Ovary (tissue), 9 donors: ENCODE data around the gene PXT1. TPM values are rescaled to one million over a fixed set of nuclear protein-coding genes. Genes with fewer than 3 reads are reported as not detected.

Experiments
- DNase-seq, 5 donors: peaks; one replicate each; pipeline ENCODE4 v3.0.0-alpha.2; 2019 to 2020
- H3K27ac ChIP-seq, 2 donors: fragments of 200-600 bp; one replicate each; pipeline versions ENCODE4 v1.5.1 to v1.8.0; 2019 to 2022
- H3K27me3 ChIP-seq: fragments of 200-600 bp; one replicate; pipeline ENCODE4 v1.8.0; 2022
- H3K36me3 ChIP-seq: fragments of 200-600 bp; sonication (generic); one replicate; pipeline ENCODE4 v1.5.1; 2019
- H3K4me1 ChIP-seq: one replicate; pipeline ENCODE4 v1.8.1; 2013; ENCODE audit warnings: mild to moderate bottlenecking, moderate library complexity; ENCODE audit not compliant: insufficient read depth
- H3K4me3 ChIP-seq: fragments of 200-600 bp; sonication (generic); one replicate; pipeline ENCODE4 v1.5.1; 2017
- H3K9me3 ChIP-seq, 2 donors: fragments of 200-600 bp in 1 of 2; sonication (generic) in 1 of 2; one replicate each; pipeline versions ENCODE4 v1.5.1 to v1.8.1; 2013 to 2019; ENCODE audit warnings: mild to moderate bottlenecking in 1 of 2, moderate library complexity in 1 of 2
- CTCF ChIP-seq, 3 donors: fragments of 450-650 bp in 2 of 3; fragments of 200-600 bp in 1 of 3; IDR thresholded peaks; one replicate each; pipeline versions ENCODE4 v1.5.1 to v1.8.0; 2016 to 2022; ENCODE audit warnings: antibody characterized with exemption in 3 of 3, mild to moderate bottlenecking in 1 of 3
- EP300 ChIP-seq: sonication (generic); formaldehyde crosslinking; IDR thresholded peaks from one replicate; pipeline ENCODE4 v1.6.1; 2017; ENCODE audit warnings: antibody characterized with exemption
- POLR2A ChIP-seq: fragments of 450-650 bp; IDR thresholded peaks from one replicate; pipeline ENCODE4 v1.6.1; 2017; ENCODE audit warnings: antibody characterized with exemption, mild to moderate bottlenecking, moderate library complexity
- WGBS, 3 donors: extraction: QIAGEN DNeasy Blood & Tissue Kit in 1 of 3; methylation state at CpG; one replicate each; pipeline versions ENCODE4 v1.1.5 to v1.1.7; 2013 to 2017; 5-methylcytosine and 5-hydroxymethylcytosine counted together
- intact Hi-C, 4 donors: fragments of 100-400 bp; cut with DNase I; formaldehyde crosslinking; loops; one replicate each; pipeline versions ENCODE4 v1.11.0 to v1.15.1; 2022 to 2023
- polyA plus RNA-seq, 2 donors: library from polyadenylated mRNA; stranded (reverse); fragments of 200-250 nt in 1 of 2; fragments of 350-450 nt in 1 of 2; fragmentation: Illumina TruSeq in 1 of 2; extraction: RNeasy Lipid Tissue Mini Kit (QIAGEN cat#74804) in 1 of 2; gene quantifications; one replicate each; pipeline ENCODE4 v1.2.3, GENCODE V29; 2013 to 2014
- total RNA-seq, 7 donors: library from RNA; depleted of rRNA in 2 of 7; stranded (reverse); fragments of >200 nt in 2 of 7; fragmentation: NEBNext Ultra II Directional in 3 of 7; extraction: Animal tissue kit (Norgen Biotek cat#: 25700) in 3 of 7; gene quantifications; one replicate each; pipeline versions ENCODE4 v1.1.0 to v1.2.4, GENCODE V29; 2016 to 2023
- donor health status: DM: no; HTN: no; CAD: no; lungs with moderate emphysema.
- donor health status: DM: no; HTN: no; CAD: no.
- donor health status: Bipolar disorder and iron deficiency.
- donor health status: DM: yes; HTN: yes; CAD: no.
- donor health status: DM: no; HTN: no; CAD: no.
- donor health status: DM: yes; HTN: yes; CAD: no.

The PXT1 gene
- total and polyA plus RNA-seq, 9 donors, result not detected

GRCh38 chr6:36384095-36384494 is 58.6 kb downstream of the PXT1 start:
- DNase-seq, result no peak
- Histone ChIP-seq H3K9me3 (no peaks in the 10 kb centered on the region), H3K27ac (no peak overlapping the region), H3K27me3 (no peaks in the 10 kb centered on the region), H3K4me3 (no peak overlapping the region), H3K4me1 (peaks cover 6% of the 10 kb centered on the region), H3K36me3 (no peaks in the 10 kb centered on the region)
- TF ChIP-seq CTCF (IDR thresholded peaks at IDR 0.05), result no peak
- no peak for TF ChIP-seq POLR2A
- 87 to 89% (median 89%) methylated on average over 2 of the region's 2 CpGs for WGBS, 3 donors
- intact Hi-C loops, result no loop called here

GRCh38 chr6:36383606-36384005 is 59.0 kb downstream of the PXT1 start:
- Histone ChIP-seq H3K27me3 (no peaks in the 10 kb centered on the region), H3K9me3 (no peaks in the 10 kb centered on the region), H3K4me1 (peaks cover 6% of the 10 kb centered on the region), H3K4me3 (no peak overlapping the region), H3K36me3 (no peaks in the 10 kb centered on the region), H3K27ac (no peak overlapping the region)
- intact Hi-C loops, result no loop called here
- no peak for DNase-seq
- WGBS, 3 donors, result 65 to 83% (median 78%) methylated on average over 2 of the region's 2 CpGs
- TF ChIP-seq CTCF (IDR thresholded peaks at IDR 0.05) (no peak), POLR2A (no peak), EP300 (no peak)

- intact Hi-C loops, result no loop called here
These were observed 59.7 kb downstream of the PXT1 start for GRCh38 chr6:36382976-36383375.

DNA sequence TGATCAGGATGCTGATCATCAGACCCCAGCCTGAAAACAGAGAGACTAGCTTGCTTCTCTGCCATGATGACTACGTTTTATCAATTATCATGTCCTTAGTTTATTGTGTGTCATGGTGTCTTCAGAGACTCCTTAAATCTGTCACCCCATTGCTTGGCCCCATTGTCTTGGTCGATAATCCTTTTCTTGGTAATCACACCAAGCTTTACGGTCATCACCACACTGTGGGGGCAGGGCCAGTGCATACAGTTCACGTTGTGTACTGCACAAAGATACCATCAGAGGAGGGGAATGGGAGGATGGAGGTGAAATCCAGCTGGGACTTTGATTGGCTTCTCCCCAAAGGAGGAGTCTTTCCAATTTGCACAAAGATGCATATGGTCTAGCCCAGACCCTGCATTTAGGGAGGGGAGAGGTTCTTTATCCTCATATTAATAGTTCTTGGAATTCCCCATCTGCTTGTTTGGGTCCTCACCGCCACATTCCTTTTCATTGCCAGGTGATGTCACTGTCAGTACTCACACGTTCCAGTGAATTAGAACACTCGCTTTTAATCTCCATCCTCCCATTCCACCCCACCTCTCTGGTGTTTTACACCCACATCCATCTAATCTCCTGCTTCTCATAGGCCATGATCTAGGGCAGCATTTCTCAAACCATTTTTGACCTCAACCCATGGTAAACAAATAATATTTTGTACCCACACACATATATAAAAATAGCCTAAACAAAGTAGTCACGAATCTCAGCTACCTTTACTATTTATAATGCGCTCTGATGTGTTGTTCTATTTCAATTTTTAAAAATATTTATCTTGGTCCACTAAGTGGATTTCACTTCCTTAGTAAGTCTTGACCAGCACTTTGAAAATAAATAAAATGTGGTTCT is 60.9 kb downstream of the PXT1 start:
- no peak for DNase-seq
- intact Hi-C loops, result no loop called here
- Histone ChIP-seq H3K4me1 (peaks cover 2% of the 10 kb centered on the region), H3K9me3 (no peaks in the 10 kb centered on the region), H3K27ac (no peak overlapping the region), H3K27me3 (no peaks in the 10 kb centered on the region), H3K36me3 (no peaks in the 10 kb centered on the region), H3K4me3 (no peak overlapping the region)
- 76 to 82% (median 77%) methylated on average over 9 of the region's 9 CpGs for WGBS, 3 donors
- TF ChIP-seq POLR2A, result no peak

More at GRCh38 chr6:36382976-36383375, 59.7 kb downstream of the PXT1 start:
- DNase-seq, result no peak
- Histone ChIP-seq H3K27ac (no peak overlapping the region), H3K36me3 (no peaks in the 10 kb centered on the region), H3K4me3 (no peak overlapping the region), H3K9me3 (no peaks in the 10 kb centered on the region), H3K27me3 (no peaks in the 10 kb centered on the region), H3K4me1 (peaks cover 5% of the 10 kb centered on the region)
- TF ChIP-seq CTCF (IDR thresholded peaks at IDR 0.05) (no peak), EP300 (no peak), POLR2A (no peak)
- 56 to 72% (median 58%) methylated on average over 4 of the region's 4 CpGs for WGBS, 3 donors

DNA sequence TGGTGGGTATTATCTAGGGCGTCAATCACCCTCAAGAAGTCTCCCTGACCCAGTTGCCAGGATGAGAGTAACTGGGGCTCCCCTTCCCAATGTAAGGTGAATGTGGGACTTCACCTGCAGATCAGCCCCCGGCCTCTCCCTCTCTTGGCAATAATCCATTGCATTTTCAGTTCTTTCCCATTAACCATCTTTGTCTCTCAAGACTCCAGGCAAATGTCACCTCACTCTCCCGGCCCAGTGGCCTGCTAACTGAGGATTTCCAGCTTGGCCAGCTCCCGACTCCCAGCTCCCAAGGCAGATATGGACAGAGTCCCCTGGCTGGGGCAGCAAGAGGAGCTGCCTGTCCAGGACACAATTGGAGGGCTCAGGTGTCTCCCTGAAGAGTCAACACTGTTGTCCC is 62.5 kb downstream of the PXT1 start:
- intact Hi-C loops, result no loop called here
- Histone ChIP-seq H3K4me1 (peaks cover 2% of the 10 kb centered on the region), H3K27ac (no peak overlapping the region), H3K27me3 (no peaks in the 10 kb centered on the region), H3K36me3 (no peaks in the 10 kb centered on the region), H3K9me3 (no peaks in the 10 kb centered on the region), H3K4me3 (no peak overlapping the region)
- WGBS, 3 donors, result 90 to 97% (median 93%) methylated on average over 4 of the region's 4 CpGs
- DNase-seq, result no peak
- no peak for TF ChIP-seq EP300
